Neural cell (in vitro differentiated cells): ENCODE measurements around the gene OCIAD2. TPM values are rescaled to one million over a fixed set of nuclear protein-coding genes. Genes with fewer than 3 reads are reported as not detected.

ENCODE experiments used
- H2AFZ ChIP-seq: fragments of 200-600, 300-800 bp; sonication (generic), shearing (Covaris generic); 2 replicates; pipeline ENCODE4 v1.6.0; 2014; ENCODE audit warnings: low read depth, mild to moderate bottlenecking, antibody characterized with exemption, low read length, moderate library complexity
- H3F3A ChIP-seq: fragments of 200-600 bp; shearing (Covaris generic); 2 replicates; pipeline ENCODE4 v1.6.1; 2016; ENCODE audit warnings: mild to moderate bottlenecking, moderate library complexity, mixed read lengths, antibody characterized with exemption, low read length; ENCODE audit not compliant: insufficient read depth, poor library complexity, severe bottlenecking
- H3K27ac ChIP-seq: fragments of 200-600, 300-800 bp; sonication (generic), shearing (Covaris generic); 2 replicates; pipeline ENCODE4 v1.5.1; 2014; ENCODE audit warnings: mild to moderate bottlenecking, low read length, moderate library complexity
- H3K27me3 ChIP-seq: fragments of 300-800, 200-600 bp; sonication (generic), shearing (Covaris generic); 2 replicates; pipeline ENCODE4 v1.6.0; 2014; ENCODE audit warnings: mild to moderate bottlenecking, low read depth, low read length, moderate library complexity; ENCODE audit not compliant: insufficient read depth
- H3K36me3 ChIP-seq: fragments of 300-800, 200-600 bp; sonication (generic), shearing (Covaris generic); 2 replicates; pipeline ENCODE4 v1.5.1; 2014; ENCODE audit warnings: mild to moderate bottlenecking, antibody characterized with exemption, low read length, moderate library complexity; ENCODE audit not compliant: insufficient read depth
- H3K4me2 ChIP-seq: fragments of 300-800, 200-600 bp; sonication (generic), shearing (Covaris generic); 2 replicates; pipeline ENCODE4 v1.6.0; 2014; ENCODE audit warnings: mild to moderate bottlenecking, low read length
- H3K4me3 ChIP-seq: fragments of 300-800, 200-600 bp; sonication (generic), shearing (Covaris generic); 2 replicates; pipeline ENCODE4 v1.5.1; 2014; ENCODE audit warnings: mild to moderate bottlenecking, low read length, moderate library complexity
- H3K79me2 ChIP-seq: fragments of 200-600 bp; shearing (Covaris generic); replicated peaks from 2 replicates; pipeline ENCODE4 v1.6.0; 2014; ENCODE audit warnings: mild to moderate bottlenecking, low read length, moderate library complexity; ENCODE audit not compliant: insufficient read depth
- H3K9ac ChIP-seq: fragments of 300-800, 200-600 bp; sonication (generic), shearing (Covaris generic); 2 replicates; pipeline ENCODE4 v1.6.1; 2016; ENCODE audit warnings: mild to moderate bottlenecking, low read length, mixed read lengths
- H3K9me2 ChIP-seq: fragments of 200-600 bp; shearing (Covaris generic); 2 replicates; pipeline ENCODE4 v1.6.1; 2016; ENCODE audit warnings: mild to moderate bottlenecking, low read length, mixed read lengths; ENCODE audit not compliant: insufficient read depth
- H3K9me3 ChIP-seq: fragments of 200-600, 300-800 bp; sonication (generic), shearing (Covaris generic); 2 replicates; pipeline ENCODE4 v1.6.1; 2016; ENCODE audit warnings: mild to moderate bottlenecking, mixed run types, low read length, moderate library complexity, mixed read lengths
- H4K20me1 ChIP-seq: fragments of 200-600 bp; shearing (Covaris generic); 2 replicates; pipeline ENCODE4 v1.6.1; 2016; ENCODE audit warnings: mild to moderate bottlenecking, mixed run types; ENCODE audit not compliant: insufficient read depth
- EP300 ChIP-seq: fragments of 450-650 bp; conservative IDR thresholded peaks from 2 replicates; pipeline ENCODE4 v1.6.1; 2014; ENCODE audit warnings: antibody characterized with exemption, mild to moderate bottlenecking, moderate library complexity; ENCODE audit not compliant: poor library complexity, severe bottlenecking
- EZH2 ChIP-seq: fragments of 200-600, 300-800 bp; shearing (Covaris generic), sonication (generic); IDR thresholded peaks from 2 replicates; pipeline ENCODE4 v1.6.1; 2014; ENCODE audit warnings: antibody characterized with exemption, low read length, borderline replicate concordance, mild to moderate bottlenecking; ENCODE audit not compliant: insufficient read depth, poor library complexity, severe bottlenecking
- MXI1 ChIP-seq: fragments of 450-650 bp; conservative IDR thresholded peaks from 2 replicates; pipeline ENCODE4 v1.6.1; 2014; ENCODE audit warnings: antibody characterized with exemption, mild to moderate bottlenecking; ENCODE audit not compliant: poor library complexity, severe bottlenecking
- POLR2AphosphoS5 ChIP-seq: IDR thresholded peaks from 2 replicates; pipeline ENCODE4 v1.6.1; 2012
- RAD21 ChIP-seq: fragments of 450-650 bp; conservative IDR thresholded peaks from 2 replicates; pipeline ENCODE4 v1.6.1; 2014; ENCODE audit warnings: antibody characterized with exemption, mild to moderate bottlenecking, moderate library complexity
- SMC3 ChIP-seq: fragments of 450-650 bp; conservative IDR thresholded peaks from 2 replicates; pipeline ENCODE4 v1.6.1; 2014; ENCODE audit warnings: antibody characterized with exemption, mild to moderate bottlenecking, moderate library complexity; ENCODE audit not compliant: poor library complexity
- TAF1 ChIP-seq: IDR thresholded peaks from 2 replicates; pipeline ENCODE4 v1.6.1; 2012; ENCODE audit warnings: low read depth
- polyA plus RNA-seq: library from polyadenylated mRNA; depleted of rRNA; stranded (reverse); fragments of >200 nt; gene quantifications from 2 replicates; pipeline ENCODE4 v1.2.3, GENCODE V29; 2014
- TF ChIP-seq, protein P1 (sequence below): fragments of 450-650 bp; IDR thresholded peaks from 2 replicates; pipeline ENCODE4 v1.5.1; 2014; ENCODE audit warnings: antibody characterized with exemption, mild to moderate bottlenecking, moderate library complexity; ENCODE audit not compliant: poor library complexity, severe bottlenecking
- TF ChIP-seq, protein P2 (sequence below): IDR thresholded peaks from 2 replicates; pipeline ENCODE4 v1.6.1; 2012; ENCODE audit warnings: borderline replicate concordance

Gene OCIAD2
- polyA plus RNA-seq, 1 donor from 2014 or later, result 67.2 TPM

DNA sequence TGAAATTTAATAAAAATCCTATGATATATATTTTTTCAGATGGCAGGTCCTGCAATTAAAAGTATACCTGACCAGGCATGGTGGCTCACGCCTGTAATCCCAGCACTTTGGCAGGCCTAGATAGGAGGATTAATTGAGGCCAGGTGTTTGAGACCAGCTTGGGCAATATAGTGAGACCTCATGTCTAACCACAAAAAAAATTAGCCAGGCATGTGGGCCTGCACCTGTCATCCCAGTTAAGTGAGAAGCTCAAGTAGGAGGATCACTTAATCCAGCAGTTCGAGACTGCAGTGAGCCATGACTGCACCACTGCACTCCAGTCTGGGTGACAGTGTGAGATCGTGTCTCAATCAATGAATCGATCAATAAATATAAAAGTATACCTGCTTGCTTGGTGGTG is 2.5 kb downstream of the OCIAD2 start:
- H3K4me2 ChIP-seq, result no peak overlapping the region
- H3F3A ChIP-seq, result no peaks in the 10 kb centered on the region
- peaks cover 3% of the 10 kb centered on the region for H3K79me2 ChIP-seq
- no peak overlapping the region for H2AFZ ChIP-seq
- TF ChIP-seq EZH2, result no peak
- no peak for TF ChIP-seq MXI1
- TF ChIP-seq, protein P1, sequence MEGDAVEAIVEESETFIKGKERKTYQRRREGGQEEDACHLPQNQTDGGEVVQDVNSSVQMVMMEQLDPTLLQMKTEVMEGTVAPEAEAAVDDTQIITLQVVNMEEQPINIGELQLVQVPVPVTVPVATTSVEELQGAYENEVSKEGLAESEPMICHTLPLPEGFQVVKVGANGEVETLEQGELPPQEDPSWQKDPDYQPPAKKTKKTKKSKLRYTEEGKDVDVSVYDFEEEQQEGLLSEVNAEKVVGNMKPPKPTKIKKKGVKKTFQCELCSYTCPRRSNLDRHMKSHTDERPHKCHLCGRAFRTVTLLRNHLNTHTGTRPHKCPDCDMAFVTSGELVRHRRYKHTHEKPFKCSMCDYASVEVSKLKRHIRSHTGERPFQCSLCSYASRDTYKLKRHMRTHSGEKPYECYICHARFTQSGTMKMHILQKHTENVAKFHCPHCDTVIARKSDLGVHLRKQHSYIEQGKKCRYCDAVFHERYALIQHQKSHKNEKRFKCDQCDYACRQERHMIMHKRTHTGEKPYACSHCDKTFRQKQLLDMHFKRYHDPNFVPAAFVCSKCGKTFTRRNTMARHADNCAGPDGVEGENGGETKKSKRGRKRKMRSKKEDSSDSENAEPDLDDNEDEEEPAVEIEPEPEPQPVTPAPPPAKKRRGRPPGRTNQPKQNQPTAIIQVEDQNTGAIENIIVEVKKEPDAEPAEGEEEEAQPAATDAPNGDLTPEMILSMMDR, result no peak
- TF ChIP-seq EP300, result no peak
- no peak for TF ChIP-seq TAF1
- no peak for TF ChIP-seq POLR2AphosphoS5
- TF ChIP-seq, protein P2, sequence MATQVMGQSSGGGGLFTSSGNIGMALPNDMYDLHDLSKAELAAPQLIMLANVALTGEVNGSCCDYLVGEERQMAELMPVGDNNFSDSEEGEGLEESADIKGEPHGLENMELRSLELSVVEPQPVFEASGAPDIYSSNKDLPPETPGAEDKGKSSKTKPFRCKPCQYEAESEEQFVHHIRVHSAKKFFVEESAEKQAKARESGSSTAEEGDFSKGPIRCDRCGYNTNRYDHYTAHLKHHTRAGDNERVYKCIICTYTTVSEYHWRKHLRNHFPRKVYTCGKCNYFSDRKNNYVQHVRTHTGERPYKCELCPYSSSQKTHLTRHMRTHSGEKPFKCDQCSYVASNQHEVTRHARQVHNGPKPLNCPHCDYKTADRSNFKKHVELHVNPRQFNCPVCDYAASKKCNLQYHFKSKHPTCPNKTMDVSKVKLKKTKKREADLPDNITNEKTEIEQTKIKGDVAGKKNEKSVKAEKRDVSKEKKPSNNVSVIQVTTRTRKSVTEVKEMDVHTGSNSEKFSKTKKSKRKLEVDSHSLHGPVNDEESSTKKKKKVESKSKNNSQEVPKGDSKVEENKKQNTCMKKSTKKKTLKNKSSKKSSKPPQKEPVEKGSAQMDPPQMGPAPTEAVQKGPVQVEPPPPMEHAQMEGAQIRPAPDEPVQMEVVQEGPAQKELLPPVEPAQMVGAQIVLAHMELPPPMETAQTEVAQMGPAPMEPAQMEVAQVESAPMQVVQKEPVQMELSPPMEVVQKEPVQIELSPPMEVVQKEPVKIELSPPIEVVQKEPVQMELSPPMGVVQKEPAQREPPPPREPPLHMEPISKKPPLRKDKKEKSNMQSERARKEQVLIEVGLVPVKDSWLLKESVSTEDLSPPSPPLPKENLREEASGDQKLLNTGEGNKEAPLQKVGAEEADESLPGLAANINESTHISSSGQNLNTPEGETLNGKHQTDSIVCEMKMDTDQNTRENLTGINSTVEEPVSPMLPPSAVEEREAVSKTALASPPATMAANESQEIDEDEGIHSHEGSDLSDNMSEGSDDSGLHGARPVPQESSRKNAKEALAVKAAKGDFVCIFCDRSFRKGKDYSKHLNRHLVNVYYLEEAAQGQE, result no peak
- no peak for TF ChIP-seq RAD21
- no peak for TF ChIP-seq SMC3
- no peak overlapping the region for H3K9ac ChIP-seq
- no peak overlapping the region for H3K27ac ChIP-seq
- H3K9me2 ChIP-seq, result no peaks in the 10 kb centered on the region
- peaks cover 5% of the 10 kb centered on the region for H3K36me3 ChIP-seq
- H4K20me1 ChIP-seq, result no peaks in the 10 kb centered on the region
- no peak overlapping the region for H3K4me3 ChIP-seq
- H3K9me3 ChIP-seq, result no peaks in the 10 kb centered on the region
- H3K27me3 ChIP-seq, result no peaks in the 10 kb centered on the region

DNA sequence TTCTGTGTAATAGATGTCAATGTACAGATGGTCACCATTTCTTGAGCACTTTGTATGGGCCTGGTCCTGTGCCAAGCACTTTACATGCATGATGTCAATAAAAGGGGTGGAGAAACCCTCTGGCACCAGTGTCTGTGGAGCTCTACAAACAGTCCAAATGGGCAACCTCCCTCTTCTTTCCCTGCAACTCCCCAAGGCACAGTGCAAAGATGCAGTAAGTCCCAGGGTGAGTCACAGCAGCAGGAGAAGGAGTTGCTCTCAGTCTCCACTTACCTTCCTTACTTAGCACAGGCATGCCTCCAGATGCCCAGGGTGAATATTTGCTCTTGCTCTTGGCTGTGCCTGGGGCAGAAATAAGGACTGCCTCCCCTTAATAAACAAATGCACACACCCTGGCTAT is 4.3 kb downstream of the OCIAD2 start:
- no peak overlapping the region for H2AFZ ChIP-seq
- no peak overlapping the region for H3K4me2 ChIP-seq
- H3K4me3 ChIP-seq, result no peak overlapping the region
- H3K36me3 ChIP-seq, result peaks cover 5% of the 10 kb centered on the region
- no peaks in the 10 kb centered on the region for H3F3A ChIP-seq
- H3K79me2 ChIP-seq, result peaks cover 3% of the 10 kb centered on the region
- H3K9me3 ChIP-seq, result no peaks in the 10 kb centered on the region
- H3K9me2 ChIP-seq, result no peaks in the 10 kb centered on the region
- no peaks in the 10 kb centered on the region for H4K20me1 ChIP-seq
- no peak for TF ChIP-seq SMC3
- no peak for TF ChIP-seq POLR2AphosphoS5
- TF ChIP-seq, protein P2, result no peak
- TF ChIP-seq EP300, result no peak
- no peak for TF ChIP-seq EZH2
- TF ChIP-seq MXI1, result no peak
- no peak for TF ChIP-seq RAD21
- H3K27me3 ChIP-seq, result no peaks in the 10 kb centered on the region
- H3K9ac ChIP-seq, result no peak overlapping the region
- H3K27ac ChIP-seq, result no peak overlapping the region
